HepG2 (cell line): ENCODE data around the gene WDSUB1. TPM values are rescaled to one million over a fixed set of nuclear protein-coding genes. Genes with fewer than 3 reads are reported as not detected.

Source experiments
- ATAC-seq: fragments of 200-7000 bp; cut with Tn5 transposase; 3 replicates; pipeline ENCODE4 v1.9.1; 2020; ENCODE audit warnings: mild to moderate bottlenecking, moderate library complexity
- BruUV-seq: library from RNA; stranded (reverse); fragments of 400-500 nt; replicated peaks from 2 replicates; lab custom pipeline; 2021; lab: Mats Ljungman, UMichigan
- CTCF ChIA-PET: fragments of 300-600 bp; formaldehyde crosslinking; extraction: SDS; loops from one replicate; lab custom pipeline; 2021; ENCODE audit warnings: low total read pairs, inconsistent platforms, low intra/inter-chr PET ratio; lab: Yijun Ruan, JAX
- POLR2A ChIA-PET: fragments of 350-600 bp; sonication (Branson Sonifier 250); formaldehyde crosslinking; loops from one replicate; lab custom pipeline; 2020; ENCODE audit warnings: antibody characterized with exemption, inconsistent platforms; lab: Yijun Ruan, JAX
- DNase-seq: peaks from one replicate; pipeline ENCODE4 v3.0.0-alpha.2; 2015; ENCODE audit warnings: low spot score
- FAIRE-seq: peaks from 3 replicates; lab custom pipeline; 2011; peaks lifted over from hg19 to GRCh38; lab: Jason Lieb, UNC
- H2AFZ ChIP-seq: one replicate; pipeline ENCODE4 v1.6.1; 2011; ENCODE audit warnings: low read length, inconsistent platforms
- H3K27ac ChIP-seq: fragments of 300-600 bp; 3 replicates; pipeline ENCODE4 v1.8.0; 2011; ENCODE audit warnings: mixed run types, mild to moderate bottlenecking, mixed read lengths, low read length, inconsistent platforms; ENCODE audit not compliant: insufficient read depth; ENCODE audit errors: extremely low read length
- H3K27me3 ChIP-seq, 2 experiments: fragments of 200-600 bp in 1 of 2; 2 replicates in 1 of 2; 3 replicates in 1 of 2; pipeline versions ENCODE4 v1.6.0 to v1.8.0; 2011; ENCODE audit warnings: low read length in 2 of 2, mild to moderate bottlenecking in 2 of 2, moderate library complexity in 2 of 2, inconsistent platforms in 1 of 2; ENCODE audit not compliant: insufficient read depth in 2 of 2, control insufficient read depth in 1 of 2
- H3K36me3 ChIP-seq, 2 experiments: fragments of 200-600 bp in 1 of 2; replicated peaks in 1 of 2; 2 replicates in 1 of 2; 3 replicates in 1 of 2; pipeline versions ENCODE4 v1.5.1 to v1.8.0; 2011; ENCODE audit warnings: low read length in 2 of 2, inconsistent platforms in 1 of 2; ENCODE audit not compliant: insufficient read depth in 2 of 2, control insufficient read depth in 1 of 2
- H3K4me1 ChIP-seq: 2 replicates; pipeline ENCODE4 v1.5.1; 2012; ENCODE audit warnings: low read length, inconsistent platforms; ENCODE audit not compliant: insufficient read depth
- H3K4me2 ChIP-seq: 2 replicates; pipeline ENCODE4 v1.6.0; 2011; ENCODE audit warnings: low read depth, low read length, inconsistent platforms
- H3K4me3 ChIP-seq, 3 experiments: fragments of 200-600 bp in 1 of 3; sonication (generic), shearing (Covaris generic) in 1 of 3; replicated peaks in 1 of 3; 2 replicates each; pipeline ENCODE4 v1.5.1; 2011 to 2016; ENCODE audit warnings: low read length in 3 of 3, inconsistent platforms in 2 of 3, low read depth in 2 of 3, mild to moderate bottlenecking in 2 of 3, control low read depth in 1 of 3, mixed read lengths in 1 of 3; ENCODE audit not compliant: insufficient read depth in 1 of 3
- H3K79me2 ChIP-seq: one replicate; pipeline ENCODE4 v1.6.1; 2011; ENCODE audit warnings: low read length, inconsistent platforms; ENCODE audit not compliant: insufficient read depth
- H3K9ac ChIP-seq: 2 replicates; pipeline ENCODE4 v1.6.0; 2011; ENCODE audit warnings: mild to moderate bottlenecking, low read depth, low read length, inconsistent platforms; ENCODE audit not compliant: insufficient read depth
- H3K9me3 ChIP-seq: 2 replicates; pipeline ENCODE4 v1.5.1; 2012; ENCODE audit warnings: mild to moderate bottlenecking, low read length
- H4K20me1 ChIP-seq: 2 replicates; pipeline ENCODE4 v1.6.0; 2011; ENCODE audit warnings: inconsistent platforms, mild to moderate bottlenecking, low read length, moderate library complexity; ENCODE audit not compliant: insufficient read depth
- FOSL1 ChIP-seq: sonication (generic); formaldehyde crosslinking; IDR thresholded peaks from 2 replicates; pipeline ENCODE4 v1.9.0; 2021; ENCODE audit warnings: missing genetic modification reagents, borderline replicate concordance
- HNRNPK ChIP-seq: fragments of 200-400 bp; formaldehyde crosslinking; IDR thresholded peaks from 2 replicates; pipeline ENCODE4 v1.6.1; 2018; ENCODE audit warnings: low read length, low read depth, moderate library complexity, mild to moderate bottlenecking; ENCODE audit not compliant: poor library complexity, severe bottlenecking
- KLF11 ChIP-seq: IDR thresholded peaks from 2 replicates; pipeline ENCODE4 v1.6.1; 2016; ENCODE audit warnings: missing compliant biosample characterization
- MED8 ChIP-seq: sonication (generic); formaldehyde crosslinking; IDR thresholded peaks from 2 replicates; pipeline ENCODE4 v1.8.1; 2023; ENCODE audit warnings: mild to moderate bottlenecking, missing genetic modification reagents; ENCODE audit not compliant: insufficient replicate concordance
- MLX ChIP-seq: IDR thresholded peaks from 2 replicates; pipeline ENCODE4 v1.6.1; 2016
- PHF21A ChIP-seq: sonication (generic); formaldehyde crosslinking; IDR thresholded peaks from 2 replicates; pipeline ENCODE4 v1.5.0; 2020; ENCODE audit warnings: mild to moderate bottlenecking, missing genetic modification reagents
- PLSCR1 ChIP-seq: sonication (generic); formaldehyde crosslinking; IDR thresholded peaks from 2 replicates; pipeline ENCODE4 v1.5.0; 2020; ENCODE audit warnings: missing genetic modification reagents, mild to moderate bottlenecking, borderline replicate concordance
- RBFOX2 ChIP-seq: fragments of 200-400 bp; formaldehyde crosslinking; IDR thresholded peaks from 2 replicates; pipeline ENCODE4 v1.6.1; 2017; ENCODE audit warnings: low read depth, mild to moderate bottlenecking, low read length
- TBL1XR1 ChIP-seq: fragments of 150-350 bp; IDR thresholded peaks from 2 replicates; pipeline ENCODE4 v1.6.1; 2014; ENCODE audit warnings: borderline replicate concordance, low read length; ENCODE audit not compliant: partially characterized antibody
- TP53 ChIP-seq: sonication (generic); formaldehyde crosslinking; conservative IDR thresholded peaks from 2 replicates; pipeline ENCODE4 v1.4.0; 2020; ENCODE audit warnings: missing genetic modification reagents
- WIZ ChIP-seq: sonication (generic); formaldehyde crosslinking; IDR thresholded peaks from 2 replicates; pipeline ENCODE4 v1.5.1; 2020; ENCODE audit warnings: mild to moderate bottlenecking, missing genetic modification reagents
- ZMAT3 ChIP-seq: sonication (generic); formaldehyde crosslinking; conservative IDR thresholded peaks from 2 replicates; pipeline ENCODE4 v1.7.0; 2021; ENCODE audit warnings: missing genetic modification reagents
- ZNF143 ChIP-seq: sonication (generic); formaldehyde crosslinking; IDR thresholded peaks from 2 replicates; pipeline ENCODE4 v1.4.0; 2020; ENCODE audit warnings: missing genetic modification reagents
- ZNF530 ChIP-seq: sonication (generic); formaldehyde crosslinking; IDR thresholded peaks from 2 replicates; pipeline ENCODE4 v1.5.0; 2020; ENCODE audit warnings: low read depth, mild to moderate bottlenecking, missing genetic modification reagents
- ZNF556 ChIP-seq: sonication (generic); formaldehyde crosslinking; IDR thresholded peaks from 2 replicates; pipeline ENCODE4 v1.4.0; 2020; ENCODE audit warnings: mild to moderate bottlenecking, missing genetic modification reagents, borderline replicate concordance
- WGBS: methylation state at CpG from one replicate; pipeline ENCODE4 v1.1.6; 2017; ENCODE audit warnings: low lambda C conversion rate; 5-methylcytosine and 5-hydroxymethylcytosine counted together
- in situ Hi-C: cut with HindIII; loops from 2 replicates; pipeline ENCODE4 v1.10.0; 2017; ENCODE audit warnings: low pct_unique_long_range_greater_than_20kb; ENCODE audit not compliant: extremely low pct_ligation_motif_present
- intact Hi-C: fragments of 100-400 bp; cut with micrococcal nuclease; formaldehyde crosslinking; loops from one replicate; pipeline ENCODE4 v1.10.0; 2022; ENCODE audit not compliant: unreplicated experiment
- polyA plus RNA-seq, 8 experiments: library from polyadenylated mRNA; depleted of rRNA in 3 of 8; stranded (reverse) in 7 of 8; unstranded in 1 of 8; fragments of >200 nt; fragmentation: Illumina TruSeq in 4 of 8; extraction: Trizol in 4 of 8; gene quantifications; 2 replicates each; pipeline versions ENCODE4 v1.2.1 to v1.2.3, GENCODE V29; 2011 to 2016; ENCODE audit warnings: low read depth in 4 of 8, missing spikeins in 1 of 8, mixed read lengths in 1 of 8; ENCODE audit not compliant: insufficient read depth in 1 of 8
- total RNA-seq, 5 experiments: library from RNA; depleted of rRNA; stranded (reverse); fragments of >200 nt; fragmentation: Illumina TruSeq; extraction: Trizol; gene quantifications; 2 replicates each; pipeline ENCODE4 v1.2.3, GENCODE V29; 2016; ENCODE audit warnings: low read depth in 1 of 5

Gene WDSUB1
- total and polyA plus RNA-seq, 2 of the 13 experiments (the other 11 are each of a cell fraction or from before 2014, with no cell fraction given), result 10.1 to 10.7 TPM

GRCh38 chr2:159214325-159214865 lies 72.1 kb downstream of the WDSUB1 start:
- Histone ChIP-seq H3K4me3 (no peak overlapping the region), H3K9ac (no peak overlapping the region), H3K9me3 (no peaks in the 10 kb centered on the region), H3K27ac (no peak overlapping the region), H3K4me2 (no peak overlapping the region), H3K4me1 (peaks cover 16% of the 10 kb centered on the region), H3K36me3 (no peaks in the 10 kb centered on the region), H3K27me3 (no peaks in the 10 kb centered on the region), H3K79me2 (no peaks in the 10 kb centered on the region), H2AFZ (no peak overlapping the region), H4K20me1 (no peaks in the 10 kb centered on the region)
- no peak for DNase-seq
- FAIRE-seq, result no peak
- in situ Hi-C loops (no loop called here), intact Hi-C loops (no loop called here)
- ChIA-PET POLR2A (no interaction called here), CTCF (no interaction called here)
- BruUV-seq, result no TSS peak
- ATAC-seq, result peak; percentile 12; the same call in 2 of the 3 replicates
- WGBS, result 74% methylated on average over 3 of the region's 3 CpGs
- TF ChIP-seq PLSCR1 (CRISPR knock-in tag) (no peak), ZNF556 (CRISPR knock-in tag) (no peak), MED8 (CRISPR knock-in tag) (no peak), TBL1XR1 (no peak), ZMAT3 (CRISPR knock-in tag) (no peak), RBFOX2 (no peak), WIZ (CRISPR knock-in tag) (no peak), HNRNPK (no peak), PHF21A (CRISPR knock-in tag) (no peak), MLX (CRISPR knock-in tag) (no peak), ZNF143 (CRISPR knock-in tag) (no peak), KLF11 (CRISPR knock-in tag) (no peak), ZNF530 (CRISPR knock-in tag) (no peak), FOSL1 (CRISPR knock-in tag) (no peak), TP53 (no peak)
